ENCODE results near the gene MBD3L3.
A peak's percentile ranks its signal among the peaks of the same experiment; 100 is the strongest.
"Not testable (repeated sequence)": the region's sequence is repeated elsewhere in the genome, so short reads cannot be mapped to it uniquely, and the experiment has no call there.

The MBD3L3 gene

GRCh38 chr19:7059977-7060376 lies 1.5 kb upstream of the MBD3L3 start:
- not testable (repeated sequence) for DNase-seq

- DNase-seq = not testable (repeated sequence)
Measured at GRCh38 chr19:7056371-7056770, 2.1 kb downstream of the MBD3L3 start.

GRCh38 chr19:7055679-7056078 lies 2.8 kb downstream of the MBD3L3 start:
- DNase-seq = not testable (repeated sequence)

GRCh38 chr19:7054635-7055368 lies 3.7 kb downstream of the MBD3L3 start:
- not testable (repeated sequence) for DNase-seq

GRCh38 chr19:7052896-7053295 lies 5.6 kb downstream of the MBD3L3 start:
- DNase-seq = not testable (repeated sequence)

GRCh38 chr19:7051421-7051820 lies 7.1 kb downstream of the MBD3L3 start:
- not testable (repeated sequence) for DNase-seq

- DNase-seq = not testable (repeated sequence)
Measured at GRCh38 chr19:7049021-7049420, 9.5 kb downstream of the MBD3L3 start, which contains the start of gene MBD3L2. TSS of gene MBD3L2 (plus strand) at chr19:7049321. CDS start at chr19:7049374, 53 bp downstream.

GRCh38 chr19:7041563-7041962 lies 16.9 kb downstream of the MBD3L3 start:
- DNase-seq = not testable (repeated sequence)

GRCh38 chr19:7040079-7040478 lies 18.4 kb downstream of the MBD3L3 start, which contains the start of gene MBD3L4:
TSS of gene MBD3L4 (minus strand) at chr19:7040179. CDS start at chr19:7040144, 35 bp downstream.
- not testable (repeated sequence) for DNase-seq

- not testable (repeated sequence) for DNase-seq
Measured at GRCh38 chr19:7030278-7030677, 28.2 kb downstream of the MBD3L3 start, which contains the start of gene MBD3L5. TSS of gene MBD3L5 (plus strand) at chr19:7030578. CDS start at chr19:7030612, 34 bp downstream.

GRCh38 chr19:7028790-7029189 lies 29.7 kb downstream of the MBD3L3 start:
- DNase-seq = not testable (repeated sequence)

- not testable (repeated sequence) for DNase-seq
Measured at GRCh38 chr19:7021331-7021730, 37.1 kb downstream of the MBD3L3 start, which contains the start of gene MBD3L2B. TSS of gene MBD3L2B (minus strand) at chr19:7021431. CDS start at chr19:7021397, 34 bp downstream.

GRCh38 chr19:7018828-7019227 lies 39.6 kb downstream of the MBD3L3 start:
- DNase-seq = no peak

- peak; percentile 86 for DNase-seq
Measured at GRCh38 chr19:7013678-7014077, 44.8 kb downstream of the MBD3L3 start.

- DNase-seq = no peak
Measured at GRCh38 chr19:7010722-7011593, 47.5 kb downstream of the MBD3L3 start.

- peak; percentile 27 for DNase-seq
Measured at GRCh38 chr19:7007859-7008258, 50.6 kb downstream of the MBD3L3 start.

Data from RPMI8226 (cell line).